ENCODE measurements around the gene MYCBP2. TPM values are rescaled to one million over a fixed set of nuclear protein-coding genes. Genes with fewer than 3 reads are reported as not detected.

Gene MYCBP2
- total and polyA plus RNA-seq, 5 experiments from 2014 or later, result 24.2 to 174 (median 41.4) TPM

DNA sequence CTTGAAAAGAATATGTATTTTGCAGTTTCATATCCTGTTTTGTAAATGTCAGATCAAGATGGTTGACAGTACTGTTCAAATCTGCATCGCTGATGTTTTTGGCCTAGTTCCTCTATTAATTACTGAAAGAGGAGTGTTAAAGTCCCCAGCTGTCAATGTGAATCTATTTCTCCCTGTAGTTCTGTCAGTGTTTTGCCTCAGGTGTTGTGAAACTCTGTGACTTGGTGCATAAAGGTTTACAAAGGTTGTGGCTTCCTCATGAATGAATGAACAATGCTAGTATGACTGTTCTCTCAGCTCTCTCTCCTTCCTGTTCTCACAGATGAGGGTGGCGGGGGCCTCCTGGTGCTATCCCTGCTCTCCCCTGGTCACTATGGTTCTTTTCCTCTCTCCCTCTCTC lies 142.4 kb downstream of the MYCBP2 start:
- H3K4me3 Mint-ChIP-seq, result peak overlapping the region in 1 of 10 donors; percentile 24
- H3K27ac Mint-ChIP-seq, result peak overlapping the region in 9 of 10 donors; percentile 16 to 89 (median 63)
- peaks cover 24 to 84% (median 46%) of the 10 kb centered on the region in 3 donors for H3K36me3 Mint-ChIP-seq
- H3K4me1 Mint-ChIP-seq, result peaks cover 7 to 22% (median 15%) of the 10 kb centered on the region in 4 donors
- H3K27me3 Mint-ChIP-seq, result no peaks in the 10 kb centered on the region
- ATAC-seq, result peak; percentile 22 to 47
- DNase-seq, result peak in 1 of 10 donors; percentile 3
- POLR2A ChIA-PET, result no interaction called here
- no peaks in the 10 kb centered on the region for H3K9me3 Mint-ChIP-seq

DNA sequence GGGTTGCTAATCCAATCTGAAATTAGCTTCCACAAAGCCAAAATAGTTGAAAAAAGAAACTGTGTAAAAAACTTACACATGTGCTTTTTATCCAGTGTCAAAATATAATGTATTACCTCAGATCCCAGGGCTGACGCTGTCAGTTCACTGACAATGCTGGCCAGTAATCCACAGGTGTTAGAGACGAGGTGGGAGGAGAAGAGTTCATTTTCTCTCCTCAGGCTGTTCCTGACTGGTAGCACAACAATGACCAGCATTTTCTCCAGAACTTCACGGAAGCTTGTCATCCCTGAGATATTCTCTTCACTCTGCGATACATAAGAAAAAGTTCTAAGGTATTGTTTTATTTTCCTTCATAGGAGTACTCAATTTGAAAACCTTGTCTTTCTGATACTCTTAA lies 146.9 kb downstream of the MYCBP2 start:
- no peaks in the 10 kb centered on the region for H3K27me3 Mint-ChIP-seq
- H3K4me3 Mint-ChIP-seq, result no peak overlapping the region
- POLR2A ChIA-PET, result no interaction called here
- H3K27ac Mint-ChIP-seq, result peak overlapping the region in 3 of 10 donors; percentile 5 to 69 (median 37)
- H3K9me3 Mint-ChIP-seq, result no peaks in the 10 kb centered on the region
- no peak for ATAC-seq
- DNase-seq, result no peak
- peaks cover 11 to 89% (median 38%) of the 10 kb centered on the region in 3 donors for H3K36me3 Mint-ChIP-seq
- peaks cover 5 to 19% (median 10%) of the 10 kb centered on the region in 4 donors for H3K4me1 Mint-ChIP-seq

DNA sequence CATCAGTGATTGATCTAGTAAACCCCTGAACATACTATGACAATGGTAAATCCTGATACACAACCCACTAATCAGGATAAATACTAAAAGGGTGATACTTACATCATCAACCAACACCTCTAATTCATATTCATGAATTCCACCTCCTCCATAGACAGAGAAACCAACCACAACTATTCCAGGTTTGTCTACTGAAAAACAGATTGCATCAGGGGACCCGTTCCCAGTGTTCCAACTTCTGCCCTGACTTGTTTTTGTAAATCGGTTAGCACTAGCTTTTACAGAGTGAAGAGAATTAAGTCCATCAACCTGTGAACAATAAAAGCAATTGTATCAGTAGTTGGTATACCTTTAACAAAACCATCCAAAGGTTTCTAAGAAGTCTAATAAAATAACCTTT lies 149.2 kb downstream of the MYCBP2 start:
- Mint-ChIP-seq H3K27ac (no peak overlapping the region), H3K9me3 (no peaks in the 10 kb centered on the region), H3K4me3 (no peak overlapping the region), H3K4me1 (peaks cover 0 to 3% (median 3%) of the 10 kb centered on the region in 4 donors), H3K36me3 (peaks cover 7 to 86% (median 32%) of the 10 kb centered on the region in 3 donors), H3K27me3 (no peaks in the 10 kb centered on the region)
- POLR2A ChIA-PET, result no interaction called here
- ATAC-seq (no peak), DNase-seq (no peak)

GRCh38 chr13:77176350-77176749 lies 150.5 kb downstream of the MYCBP2 start:
- DNase-seq (no peak), ATAC-seq (no peak)
- Mint-ChIP-seq H3K9me3 (peaks cover 0 to 2% (median 0%) of the 10 kb centered on the region in 9 donors), H3K4me3 (no peak overlapping the region), H3K36me3 (peaks cover 13 to 85% (median 35%) of the 10 kb centered on the region in 3 donors), H3K4me1 (peaks cover 0 to 5% (median 1%) of the 10 kb centered on the region in 4 donors), H3K27ac (no peak overlapping the region), H3K27me3 (no peaks in the 10 kb centered on the region)
- POLR2A ChIA-PET, result interaction anchor here (0.8 kb wide), 1 partner anchor 10 kb away, joined by 4 read pairs; no protein-coding TSS in a partner anchor

- POLR2A ChIA-PET, result no interaction called here
- H3K27me3 Mint-ChIP-seq, result no peaks in the 10 kb centered on the region
- ATAC-seq (no peak), DNase-seq (no peak)
- peaks cover 0 to 2% (median 0%) of the 10 kb centered on the region in 9 donors for H3K9me3 Mint-ChIP-seq
- peaks cover 0 to 5% (median 1%) of the 10 kb centered on the region in 4 donors for H3K4me1 Mint-ChIP-seq
- peaks cover 11 to 82% (median 33%) of the 10 kb centered on the region in 3 donors for H3K36me3 Mint-ChIP-seq
- peak overlapping the region in 2 of 10 donors; percentile 0 to 27 for H3K27ac Mint-ChIP-seq
- no peak overlapping the region for H3K4me3 Mint-ChIP-seq
These were observed 154.2 kb downstream of the MYCBP2 start for GRCh38 chr13:77172650-77173049.

DNA sequence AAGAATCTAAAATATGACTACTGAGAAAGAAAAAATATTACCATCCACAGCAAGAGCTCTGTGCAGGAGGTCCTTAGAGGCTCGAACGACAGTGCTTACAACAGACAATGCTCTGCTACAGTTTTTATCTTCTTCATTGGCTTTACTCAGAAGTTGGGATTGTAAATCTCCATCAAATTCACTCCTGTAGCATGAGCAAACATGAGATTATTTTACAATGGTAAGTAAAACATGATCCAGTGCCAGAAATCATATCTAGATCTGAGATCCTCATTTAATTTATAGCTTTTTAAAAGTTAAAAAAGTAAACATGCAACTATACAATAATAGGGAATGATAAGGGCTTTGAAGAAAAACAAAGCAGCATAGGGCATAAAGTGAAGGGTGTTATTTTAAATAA lies 155.4 kb downstream of the MYCBP2 start:
- Mint-ChIP-seq H3K4me3 (no peak overlapping the region), H3K36me3 (peaks cover 11 to 81% (median 31%) of the 10 kb centered on the region in 3 donors), H3K27ac (no peak overlapping the region), H3K4me1 (peaks cover 0 to 5% (median 1%) of the 10 kb centered on the region in 4 donors), H3K9me3 (peaks cover 0 to 2% (median 0%) of the 10 kb centered on the region in 9 donors), H3K27me3 (no peaks in the 10 kb centered on the region)
- DNase-seq (no peak), ATAC-seq (no peak)
- POLR2A ChIA-PET, result no interaction called here

- DNase-seq (no peak), ATAC-seq (no peak)
- POLR2A ChIA-PET, result no interaction called here
- peaks cover 0 to 5% (median 2%) of the 10 kb centered on the region in 4 donors for H3K4me1 Mint-ChIP-seq
- peaks cover 30 to 90% (median 50%) of the 10 kb centered on the region in 3 donors for H3K36me3 Mint-ChIP-seq
- peaks cover 0 to 2% (median 0%) of the 10 kb centered on the region in 9 donors for H3K9me3 Mint-ChIP-seq
- no peak overlapping the region for H3K4me3 Mint-ChIP-seq
- H3K27ac Mint-ChIP-seq, result peak overlapping the region in 1 of 10 donors; percentile 34
- H3K27me3 Mint-ChIP-seq, result no peaks in the 10 kb centered on the region
These were observed 158.7 kb downstream of the MYCBP2 start for GRCh38 chr13:77168237-77168636.

GRCh38 chr13:77150651-77151050 lies 176.2 kb downstream of the MYCBP2 start:
- Mint-ChIP-seq H3K9me3 (no peaks in the 10 kb centered on the region), H3K36me3 (peaks cover 16 to 72% (median 21%) of the 10 kb centered on the region in 3 donors), H3K4me3 (no peak overlapping the region), H3K27ac (no peak overlapping the region), H3K4me1 (peaks cover 0 to 10% (median 0%) of the 10 kb centered on the region in 4 donors), H3K27me3 (no peaks in the 10 kb centered on the region)
- POLR2A ChIA-PET, result no interaction called here
- no peak for ATAC-seq
- DNase-seq, result no peak

DNA sequence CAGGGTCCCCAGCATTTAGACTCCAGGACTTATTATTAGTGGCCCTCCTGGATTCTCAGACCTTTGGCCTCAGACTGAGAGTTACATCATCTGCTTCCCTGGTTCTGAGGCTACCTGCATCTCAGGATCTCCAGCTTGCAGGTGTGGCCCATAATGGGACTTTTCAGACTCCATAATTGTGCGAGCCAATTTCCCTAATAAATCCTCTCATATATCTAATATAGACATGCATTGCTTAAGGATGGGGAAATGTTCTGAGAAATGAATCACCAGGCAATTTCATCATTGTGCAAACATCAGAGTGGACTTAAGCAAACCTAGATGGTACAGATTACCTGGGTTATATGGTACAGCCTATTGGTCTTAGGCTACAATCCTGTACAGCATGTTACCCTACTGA lies 183.5 kb downstream of the MYCBP2 start:
- ATAC-seq, result no peak
- Mint-ChIP-seq H3K27ac (no peak overlapping the region), H3K36me3 (peaks cover 11 to 90% (median 35%) of the 10 kb centered on the region in 3 donors), H3K9me3 (no peaks in the 10 kb centered on the region), H3K27me3 (no peaks in the 10 kb centered on the region), H3K4me3 (no peak overlapping the region), H3K4me1 (peaks cover 0 to 2% (median under 1%) of the 10 kb centered on the region in 4 donors)
- POLR2A ChIA-PET, result no interaction called here
- DNase-seq, result no peak

GRCh38 chr13:77139306-77139705 lies 187.6 kb downstream of the MYCBP2 start:
- H3K27ac Mint-ChIP-seq, result peak overlapping the region in 1 of 10 donors; percentile 58
- DNase-seq (no peak), ATAC-seq (no peak)
- H3K4me3 Mint-ChIP-seq, result no peak overlapping the region
- H3K36me3 Mint-ChIP-seq, result peaks cover 19 to 95% (median 53%) of the 10 kb centered on the region in 3 donors
- POLR2A ChIA-PET, result no interaction called here
- H3K9me3 Mint-ChIP-seq, result no peaks in the 10 kb centered on the region
- H3K4me1 Mint-ChIP-seq, result peaks cover 0 to 10% (median 2%) of the 10 kb centered on the region in 4 donors
- no peaks in the 10 kb centered on the region for H3K27me3 Mint-ChIP-seq

GRCh38 chr13:77138813-77139212 lies 188.1 kb downstream of the MYCBP2 start:
- POLR2A ChIA-PET, result no interaction called here
- ATAC-seq (no peak), DNase-seq (no peak)
- Mint-ChIP-seq H3K4me1 (peaks cover 0 to 8% (median 3%) of the 10 kb centered on the region in 4 donors), H3K27me3 (no peaks in the 10 kb centered on the region), H3K4me3 (no peak overlapping the region), H3K27ac (peak overlapping the region in 1 of 10 donors; percentile 29), H3K36me3 (peaks cover 16 to 95% (median 54%) of the 10 kb centered on the region in 3 donors), H3K9me3 (no peaks in the 10 kb centered on the region)

DNA sequence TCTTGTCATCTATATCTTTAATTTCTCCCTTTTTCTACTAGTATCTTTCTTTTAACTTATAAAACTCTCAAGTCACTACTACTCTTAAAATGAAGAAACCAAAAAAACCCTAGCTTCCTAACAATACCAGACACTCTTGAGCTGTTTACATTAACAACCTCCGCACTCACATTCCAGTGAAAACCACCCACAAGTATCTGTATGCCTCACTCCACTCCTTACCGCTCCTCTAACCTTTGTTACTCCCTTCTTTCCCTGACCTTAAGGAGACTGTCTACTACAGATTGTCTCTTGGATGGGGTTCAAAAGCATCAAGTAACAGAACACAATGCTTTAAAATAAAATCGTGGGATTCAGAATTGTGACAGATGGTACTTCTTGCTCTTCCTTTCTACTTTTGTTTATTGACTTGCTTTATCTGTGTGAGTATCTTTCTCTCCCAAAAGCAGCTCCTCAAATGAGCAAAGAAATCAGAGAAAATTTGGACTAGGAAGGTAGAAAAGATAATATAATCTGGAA lies 189.9 kb downstream of the MYCBP2 start:
- peaks cover 14 to 93% (median 45%) of the 10 kb centered on the region in 3 donors for H3K36me3 Mint-ChIP-seq
- H3K27ac Mint-ChIP-seq, result peak overlapping the region in 5 of 10 donors; percentile 1 to 59 (median 20)
- POLR2A ChIA-PET, result no interaction called here
- H3K9me3 Mint-ChIP-seq, result no peaks in the 10 kb centered on the region
- no peaks in the 10 kb centered on the region for H3K27me3 Mint-ChIP-seq
- DNase-seq (no peak), ATAC-seq (no peak)
- peaks cover 2 to 8% (median 5%) of the 10 kb centered on the region in 4 donors for H3K4me1 Mint-ChIP-seq
- peak overlapping the region in 1 of 10 donors; percentile 41 for H3K4me3 Mint-ChIP-seq

GRCh38 chr13:77124423-77124822 lies 202.5 kb downstream of the MYCBP2 start:
- ATAC-seq (no peak), DNase-seq (no peak)
- Mint-ChIP-seq H3K27ac (no peak overlapping the region), H3K27me3 (no peaks in the 10 kb centered on the region), H3K4me1 (no peaks in the 10 kb centered on the region), H3K36me3 (peaks cover 4 to 57% (median 26%) of the 10 kb centered on the region in 3 donors), H3K9me3 (no peaks in the 10 kb centered on the region), H3K4me3 (no peak overlapping the region)
- POLR2A ChIA-PET, result no interaction called here

Data from naive thymus-derived CD8-positive, alpha-beta T cell (primary cell).